Measurements from ENCODE around the gene PNMA3.
"Not testable (repeated sequence)": the region's sequence is repeated elsewhere in the genome, so short reads cannot be mapped to it uniquely, and the experiment has no call there.

- TF ChIP-seq CTCF, POLR2A (IDR thresholded peaks at IDR 0.05): not testable (repeated sequence)
Observed at GRCh38 chrX:153077437-153078135, 21.3 kb downstream of the PNMA3 start.
